OCI-LY1 (cell line): ENCODE measurements around the gene TASP1.

ENCODE experiments used
- EZH2 ChIP-seq: fragments of 200-600 bp; sonication (generic), shearing (Covaris generic); IDR thresholded peaks from 2 replicates; pipeline ENCODE4 v1.8.0; 2017; ENCODE audit warnings: borderline replicate concordance, mixed run types, mild to moderate bottlenecking, antibody characterized with exemption, low read length, moderate library complexity, mixed read lengths
- TF ChIP-seq, protein P1 (sequence below): fragments of 200-600 bp; sonication (generic), shearing (Covaris generic); IDR thresholded peaks from 2 replicates; pipeline ENCODE4 v1.5.1; 2017; ENCODE audit warnings: mild to moderate bottlenecking, antibody characterized with exemption, low read length, moderate library complexity, mixed read lengths

- TF ChIP-seq, protein P1, sequence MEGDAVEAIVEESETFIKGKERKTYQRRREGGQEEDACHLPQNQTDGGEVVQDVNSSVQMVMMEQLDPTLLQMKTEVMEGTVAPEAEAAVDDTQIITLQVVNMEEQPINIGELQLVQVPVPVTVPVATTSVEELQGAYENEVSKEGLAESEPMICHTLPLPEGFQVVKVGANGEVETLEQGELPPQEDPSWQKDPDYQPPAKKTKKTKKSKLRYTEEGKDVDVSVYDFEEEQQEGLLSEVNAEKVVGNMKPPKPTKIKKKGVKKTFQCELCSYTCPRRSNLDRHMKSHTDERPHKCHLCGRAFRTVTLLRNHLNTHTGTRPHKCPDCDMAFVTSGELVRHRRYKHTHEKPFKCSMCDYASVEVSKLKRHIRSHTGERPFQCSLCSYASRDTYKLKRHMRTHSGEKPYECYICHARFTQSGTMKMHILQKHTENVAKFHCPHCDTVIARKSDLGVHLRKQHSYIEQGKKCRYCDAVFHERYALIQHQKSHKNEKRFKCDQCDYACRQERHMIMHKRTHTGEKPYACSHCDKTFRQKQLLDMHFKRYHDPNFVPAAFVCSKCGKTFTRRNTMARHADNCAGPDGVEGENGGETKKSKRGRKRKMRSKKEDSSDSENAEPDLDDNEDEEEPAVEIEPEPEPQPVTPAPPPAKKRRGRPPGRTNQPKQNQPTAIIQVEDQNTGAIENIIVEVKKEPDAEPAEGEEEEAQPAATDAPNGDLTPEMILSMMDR = no peak
- TF ChIP-seq EZH2 = no peak
Measured at GRCh38 chr20:13420625-13421024, 218.1 kb downstream of the TASP1 start.
